CD4-positive, alpha-beta T cell treated with Interleukin-21 for 1 hour (primary cell): Measurements from ENCODE around the gene CXCR6.

ENCODE experiments used
- DNase-seq: peaks from one replicate; pipeline ENCODE4 v3.0.0-alpha.2; 2020

CXCR6 gene

DNA sequence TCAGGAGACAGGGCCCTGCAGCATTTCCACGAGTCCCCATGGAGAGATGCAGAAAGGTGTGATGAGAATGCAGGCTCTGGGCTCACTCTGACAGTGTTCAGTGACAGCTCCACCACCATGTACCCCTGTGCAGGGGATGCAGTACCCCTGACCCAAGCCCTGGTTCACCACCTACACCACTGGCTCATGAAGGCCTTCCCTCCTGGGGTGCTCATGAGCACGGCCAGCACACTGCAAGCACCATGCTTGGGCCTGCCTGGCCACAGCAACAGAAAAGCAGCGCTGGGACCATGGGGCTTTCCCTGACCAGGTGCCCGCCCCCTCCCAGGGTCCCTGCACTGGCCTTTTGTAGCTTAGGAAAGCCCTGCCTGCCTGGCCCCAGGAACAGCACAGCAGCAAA is 6.2 kb downstream of the CXCR6 start:
- DNase-seq = no peak

DNA sequence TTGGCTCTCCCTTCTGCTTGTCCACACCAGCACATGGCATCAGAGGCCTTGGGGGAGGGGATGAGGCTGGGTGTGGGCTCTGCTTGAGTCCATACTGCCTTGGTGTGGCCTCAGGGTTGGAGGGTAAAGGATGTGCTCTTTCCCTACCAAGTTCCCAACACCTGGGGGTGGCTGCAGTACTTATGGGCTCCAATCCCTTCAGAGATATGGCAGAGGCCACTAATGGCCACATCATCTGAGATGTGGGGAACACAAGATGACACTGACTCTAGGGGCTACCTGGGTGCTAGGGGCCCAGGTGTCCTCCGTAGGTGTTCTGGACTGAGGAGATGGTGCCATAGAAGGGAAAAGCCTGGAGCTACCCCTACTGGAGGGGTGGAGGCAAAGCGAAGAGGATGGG is 6.9 kb downstream of the CXCR6 start:
- DNase-seq = no peak

DNA sequence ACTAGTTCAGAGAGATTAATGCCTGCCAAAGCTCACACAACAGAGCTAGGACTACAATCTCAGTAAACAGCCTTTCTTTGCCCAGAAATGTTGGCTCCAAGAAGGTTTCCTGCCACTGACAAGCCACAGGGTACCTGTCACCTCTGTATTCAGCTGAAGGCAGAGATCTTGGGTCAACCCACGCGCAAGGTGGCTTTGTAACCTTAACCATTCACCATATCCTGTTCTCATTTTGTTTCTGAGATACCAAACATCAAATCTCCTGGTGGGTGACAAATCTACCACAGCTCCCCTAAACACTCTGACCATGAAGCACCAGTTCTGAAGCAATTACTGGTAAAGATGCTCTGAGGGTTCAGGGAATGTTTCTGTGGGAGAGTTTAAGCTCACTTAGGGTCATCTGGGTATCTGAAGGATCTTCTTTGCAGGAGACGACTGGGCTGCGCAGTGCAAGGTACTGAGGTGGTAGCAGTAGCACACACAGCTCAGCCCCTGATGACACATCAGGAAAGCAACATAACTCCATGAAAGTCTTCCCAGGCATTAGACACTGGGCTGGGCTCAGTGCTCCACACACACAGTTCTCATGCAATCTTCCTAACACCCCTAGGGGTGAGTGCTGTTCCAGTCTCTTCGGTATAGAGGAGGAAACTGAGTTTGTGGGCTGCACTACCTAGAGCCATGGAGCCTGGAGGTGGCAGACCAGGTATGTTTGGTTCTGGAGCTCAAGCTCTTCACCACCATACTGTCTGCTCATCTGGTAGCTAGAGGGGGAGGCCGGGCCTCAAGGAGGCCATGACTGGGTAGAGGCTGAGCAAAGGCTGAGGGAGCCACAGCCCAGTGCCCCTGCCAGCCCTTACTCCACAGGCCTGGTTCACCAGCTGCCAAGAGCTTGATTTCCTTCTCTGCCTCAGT is 7.7 kb downstream of the CXCR6 start:
- peak; percentile 59 for DNase-seq

DNA sequence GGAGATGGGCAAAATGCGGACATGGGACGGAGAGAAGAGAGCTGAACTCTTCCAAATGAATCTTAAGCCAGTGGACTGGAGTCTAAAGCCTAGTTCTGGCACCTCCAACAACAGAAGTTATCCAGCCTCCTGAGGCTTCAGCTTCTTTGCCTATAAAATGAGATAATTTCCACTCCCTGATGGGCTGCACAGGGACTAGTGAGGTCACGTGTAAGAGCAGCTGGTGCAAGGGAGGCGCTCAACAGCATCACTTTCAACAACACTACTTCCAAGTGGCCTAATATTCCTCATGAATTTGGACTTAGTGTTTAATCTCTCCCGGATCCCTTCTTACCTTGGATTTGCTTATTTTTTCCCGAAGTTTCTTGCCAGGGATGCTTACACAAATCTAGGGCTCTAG is 8.7 kb downstream of the CXCR6 start:
- no peak for DNase-seq

DNA sequence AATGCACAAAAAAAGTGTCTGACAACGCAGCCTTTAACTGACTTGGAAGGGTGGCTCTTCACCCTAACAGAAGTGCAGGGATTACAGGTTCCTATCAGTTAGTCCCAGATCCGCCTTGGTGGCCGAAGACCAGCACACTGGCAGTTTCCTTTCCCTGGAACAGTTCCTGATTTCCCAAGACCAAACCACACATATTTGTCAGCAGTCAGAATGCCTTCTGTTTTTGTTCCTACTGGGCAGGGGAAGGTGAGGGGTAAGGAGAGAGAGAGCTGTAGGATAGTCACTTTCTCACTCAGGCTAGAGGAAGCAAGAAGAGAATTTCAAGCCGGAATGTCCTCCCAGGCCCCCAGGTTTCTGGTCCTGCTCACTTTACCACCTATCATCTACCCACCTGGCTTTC is 9.2 kb downstream of the CXCR6 start:
- DNase-seq = no peak

DNA sequence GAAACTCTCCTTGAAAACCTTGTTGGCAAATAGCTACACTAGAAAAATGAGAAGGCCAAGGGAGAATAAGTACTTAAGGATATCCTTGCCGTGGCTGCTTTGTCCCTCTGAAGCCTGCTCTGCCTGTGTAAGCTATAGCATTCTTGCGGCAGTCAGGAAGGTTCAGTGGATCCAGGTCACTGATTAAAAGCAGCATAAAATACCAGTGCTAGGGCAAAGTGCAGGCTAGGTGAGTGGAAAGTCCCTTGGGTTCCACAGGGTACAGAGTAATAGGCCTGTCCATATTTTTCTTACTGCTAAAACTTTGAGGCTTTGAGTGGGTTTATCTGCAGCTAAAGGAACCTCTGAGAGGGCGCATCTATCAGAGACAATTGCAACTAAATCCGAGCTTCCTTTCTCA is 10.3 kb downstream of the CXCR6 start:
- no peak for DNase-seq

DNA sequence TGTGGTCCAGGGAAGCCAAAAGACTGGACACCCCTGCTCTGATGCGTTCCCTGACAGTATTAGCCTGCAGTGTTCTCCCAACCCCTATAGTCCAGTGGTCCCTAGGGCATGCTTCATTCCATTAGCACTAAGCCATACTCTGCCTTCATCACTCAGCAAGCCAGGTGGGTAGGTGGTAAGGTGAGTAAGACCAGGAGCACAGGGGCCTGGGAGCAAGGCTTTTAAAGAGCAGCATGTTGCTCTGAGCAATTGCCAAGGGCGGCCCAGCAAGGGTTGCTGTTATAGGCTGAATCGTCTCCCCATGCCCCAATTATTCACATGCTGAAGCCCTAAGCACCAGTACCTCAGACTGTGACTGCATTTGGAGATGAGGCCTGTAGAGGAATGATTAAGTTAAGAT is 11.0 kb downstream of the CXCR6 start:
- DNase-seq = no peak

DNA sequence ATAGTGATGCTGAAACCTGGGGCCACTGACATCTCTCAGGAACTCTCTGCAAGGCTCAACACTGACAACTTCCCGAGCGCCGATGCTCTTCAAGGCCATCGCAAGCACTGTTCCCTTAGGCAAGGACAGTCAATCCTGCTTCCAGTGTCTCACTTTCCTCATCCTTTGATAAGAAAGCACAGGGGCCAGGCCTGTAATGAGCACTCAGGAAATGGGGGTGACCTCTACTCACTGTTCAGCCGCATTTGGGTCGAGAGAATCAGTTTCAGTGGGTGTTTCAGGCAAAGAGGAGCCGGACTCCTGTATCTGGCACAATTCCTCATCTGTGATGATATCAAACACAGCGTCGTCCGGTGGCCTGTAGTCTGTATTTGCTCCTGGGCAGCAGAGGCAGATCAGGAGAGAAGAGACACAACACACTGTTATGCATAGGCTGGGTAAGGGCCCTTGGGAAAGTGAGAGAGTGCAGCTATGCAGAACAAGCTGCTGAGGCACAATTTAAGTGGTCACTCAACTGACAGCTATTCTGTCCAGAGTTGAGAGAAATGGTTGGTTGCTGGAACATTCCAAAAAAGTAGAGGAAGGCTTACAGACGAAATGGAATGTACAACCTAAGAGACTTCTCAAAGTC is 11.9 kb downstream of the CXCR6 start:
- DNase-seq = no peak

DNA sequence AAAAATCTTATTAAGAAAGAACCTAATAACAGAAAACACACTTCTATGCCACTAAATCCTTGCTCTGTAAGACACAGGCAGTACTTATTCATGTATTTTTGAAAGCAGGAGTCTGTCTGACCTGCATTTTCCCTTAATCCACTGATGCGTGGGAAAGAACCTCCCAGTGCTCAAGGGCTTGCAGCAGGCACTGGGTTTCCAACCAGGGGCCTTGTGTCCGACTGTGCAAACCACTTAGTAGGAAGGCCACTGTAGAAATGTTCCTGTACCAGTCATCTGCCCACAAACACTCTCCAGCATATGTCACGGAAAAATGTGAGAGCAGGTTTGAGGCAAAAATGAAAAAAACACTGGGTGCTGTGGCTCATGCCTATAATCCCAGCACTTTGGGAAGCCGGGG is 12.4 kb downstream of the CXCR6 start:
- no peak for DNase-seq

DNA sequence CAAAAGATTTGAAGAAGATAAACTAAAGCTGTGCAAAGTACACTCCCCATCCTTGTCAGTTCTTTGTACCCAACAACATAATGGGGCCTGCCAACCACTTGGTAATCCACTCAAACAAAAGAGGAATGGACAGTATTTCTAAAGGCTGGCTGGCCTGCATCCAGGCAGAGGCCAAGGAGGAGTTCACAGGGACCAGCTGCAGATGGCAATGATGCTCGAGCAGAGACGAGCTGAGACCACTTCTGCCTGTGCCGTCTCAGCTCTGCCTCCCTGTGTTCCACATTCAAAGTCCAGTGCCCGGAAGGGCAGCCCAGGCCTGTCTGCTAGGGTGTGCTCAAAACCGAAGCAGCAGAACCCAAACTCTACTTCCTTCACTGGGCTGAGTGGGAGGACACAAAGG is 14.3 kb downstream of the CXCR6 start:
- no peak for DNase-seq

DNA sequence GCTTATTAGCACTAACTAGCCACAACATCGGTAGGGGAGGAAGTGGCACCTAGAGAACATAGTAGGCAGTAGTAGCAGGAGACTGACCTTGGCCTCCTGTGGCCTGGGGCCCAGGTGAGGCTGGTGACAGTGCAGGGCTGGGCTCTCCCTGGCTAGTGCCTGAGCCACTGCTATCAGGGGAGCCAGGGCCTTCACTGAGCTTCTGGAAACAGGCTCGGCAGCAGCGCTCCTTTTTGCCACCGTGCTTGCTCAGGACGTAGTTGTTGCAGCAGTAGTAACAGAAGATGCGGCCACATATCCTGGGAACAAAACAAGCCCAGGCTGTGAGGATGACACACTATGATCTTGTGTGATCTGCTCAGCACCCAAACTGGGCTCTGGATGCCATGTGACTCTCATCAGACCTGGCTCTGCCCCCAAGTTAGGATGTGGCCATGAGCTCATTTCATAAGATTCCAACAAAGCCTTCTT is 15.1 kb downstream of the CXCR6 start:
- DNase-seq = no peak

DNA sequence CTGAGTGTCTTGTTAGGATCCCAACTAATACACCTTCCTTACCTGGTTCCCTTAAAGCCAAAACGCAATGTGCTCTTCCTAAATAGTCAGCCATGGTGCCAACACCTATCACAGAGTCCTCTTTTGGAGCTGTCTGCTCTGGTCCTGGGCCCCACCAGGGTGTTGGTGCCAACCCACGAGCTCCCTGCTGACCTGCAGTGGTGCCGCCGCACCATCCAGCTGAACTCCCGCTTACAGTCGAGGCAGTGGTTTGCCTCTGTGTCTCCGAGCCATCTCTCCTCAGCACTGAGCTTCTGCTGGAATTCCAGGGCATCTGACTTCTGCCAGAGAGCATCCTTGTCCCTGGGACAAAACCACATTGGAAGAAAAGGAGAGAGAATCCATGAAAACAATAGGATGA is 15.9 kb downstream of the CXCR6 start:
- no peak for DNase-seq

DNA sequence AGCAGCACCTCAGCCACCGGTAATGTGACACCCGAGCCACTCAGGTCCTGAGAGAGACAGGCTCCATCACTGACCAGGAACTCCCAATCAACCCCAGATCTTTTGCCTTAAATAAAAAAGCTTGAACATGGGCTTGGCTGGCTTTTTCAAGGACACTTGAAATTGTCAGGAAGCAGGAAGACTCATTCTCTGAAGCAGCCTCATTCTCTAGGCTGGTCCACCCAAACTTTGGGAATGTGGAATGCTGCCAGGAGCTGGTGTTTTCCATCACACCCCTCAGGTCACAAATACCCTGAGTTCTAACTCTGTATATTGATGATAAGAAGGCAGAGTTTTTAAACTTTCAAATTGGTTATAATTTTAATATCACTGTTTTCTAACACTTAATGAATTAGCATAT is 17.0 kb downstream of the CXCR6 start:
- no peak for DNase-seq

DNA sequence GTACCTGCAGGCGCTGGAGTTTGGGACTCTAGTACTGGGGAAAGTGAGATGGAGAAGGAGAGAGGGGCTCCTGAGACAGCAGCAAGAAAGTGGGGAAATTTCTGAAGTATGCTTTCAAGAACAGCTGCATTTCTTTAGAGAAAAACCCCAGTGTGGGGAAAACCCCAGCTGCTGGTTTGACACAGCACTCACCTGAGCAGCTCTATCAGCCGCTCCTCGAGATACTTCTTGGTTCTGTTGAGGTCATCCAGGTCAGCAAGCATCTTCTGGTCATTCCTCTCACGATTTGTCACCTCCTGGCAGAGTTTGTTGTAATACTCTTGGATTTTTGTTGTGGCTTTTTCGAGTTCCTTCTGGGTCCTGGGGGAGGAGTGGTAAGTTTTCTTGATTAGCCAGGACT is 18.8 kb downstream of the CXCR6 start:
- peak; percentile 37 for DNase-seq

DNA sequence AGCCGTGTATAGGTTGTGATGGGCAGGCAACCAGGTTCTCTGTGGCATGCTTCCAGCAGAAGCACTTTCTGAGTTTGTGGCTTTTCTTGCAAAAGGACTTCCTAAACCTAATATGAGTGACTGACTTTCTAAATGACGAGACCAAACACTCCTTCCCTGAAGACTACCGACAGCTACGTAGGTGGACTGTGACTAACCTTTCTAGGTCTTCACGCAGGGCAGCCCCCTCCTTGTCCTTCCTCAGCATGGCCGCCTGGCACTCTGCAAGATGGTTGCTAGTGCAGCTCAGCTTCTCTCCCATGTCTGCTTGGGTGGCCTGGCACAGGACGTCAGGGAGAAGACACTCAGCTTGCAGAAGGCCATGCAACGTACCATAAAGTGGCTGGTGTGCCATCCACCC is 20.9 kb downstream of the CXCR6 start:
- no peak for DNase-seq

DNA sequence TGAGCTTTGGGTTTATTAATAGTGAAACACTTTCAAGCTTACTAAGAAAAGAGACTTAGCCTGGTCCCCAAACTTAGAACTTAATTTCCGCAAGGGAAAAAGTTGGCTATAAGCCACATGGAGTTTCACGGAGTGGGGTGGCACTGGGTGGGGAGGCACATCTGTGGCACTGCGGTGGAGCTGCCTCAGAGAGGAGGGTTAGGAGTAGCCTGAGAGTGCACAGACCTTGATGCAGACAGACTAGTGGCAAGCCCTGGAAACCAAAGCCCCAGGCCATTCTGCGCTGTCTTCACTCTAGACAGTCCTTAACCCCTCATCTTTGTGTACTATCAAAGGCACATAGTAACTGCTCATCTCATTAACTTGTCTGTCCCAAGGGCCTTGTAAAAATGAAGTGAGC is 22.0 kb downstream of the CXCR6 start:
- no peak for DNase-seq

DNA sequence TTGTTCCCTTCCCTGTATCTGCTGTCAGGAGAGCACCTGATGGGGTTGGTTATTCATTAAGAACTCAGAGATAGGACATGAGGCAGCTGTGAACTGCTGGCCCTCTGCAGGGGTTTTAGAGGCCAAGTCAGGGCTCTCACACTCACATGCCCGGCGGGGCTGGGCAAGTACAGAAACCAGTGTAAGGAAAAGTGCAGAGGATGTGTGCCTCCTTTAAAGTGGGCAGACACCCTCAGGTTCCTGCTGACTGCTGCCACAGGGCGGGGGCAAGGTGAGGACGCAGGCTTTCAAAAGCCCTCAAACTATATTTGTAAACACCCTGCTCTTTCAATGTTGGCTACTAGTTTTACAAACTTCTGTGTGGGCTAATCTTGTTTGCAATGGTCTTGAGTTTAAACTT is 22.4 kb downstream of the CXCR6 start:
- DNase-seq = peak; percentile 41

DNA sequence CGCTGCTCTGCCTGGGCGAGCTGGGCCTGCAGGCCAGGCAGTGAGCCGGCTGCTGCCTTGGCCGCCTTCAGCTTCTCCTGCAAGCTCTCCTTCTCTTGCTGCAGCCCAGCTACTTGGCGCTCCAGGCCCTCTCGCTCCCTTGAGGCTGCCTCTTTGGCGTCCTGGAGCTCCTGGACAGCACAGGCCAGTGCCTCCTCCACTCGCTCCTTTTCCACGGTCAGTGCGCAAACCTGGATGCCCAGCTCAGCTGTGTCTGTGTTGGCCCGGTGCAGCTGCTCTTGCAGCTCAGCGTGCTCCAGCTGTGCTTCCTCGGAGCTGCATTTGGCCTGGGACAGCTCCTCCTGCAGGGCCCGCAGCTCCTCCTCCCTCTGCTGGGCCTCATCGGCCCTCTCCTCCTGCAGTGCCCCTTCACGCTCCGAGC is 23.1 kb downstream of the CXCR6 start:
- DNase-seq = no peak

DNA sequence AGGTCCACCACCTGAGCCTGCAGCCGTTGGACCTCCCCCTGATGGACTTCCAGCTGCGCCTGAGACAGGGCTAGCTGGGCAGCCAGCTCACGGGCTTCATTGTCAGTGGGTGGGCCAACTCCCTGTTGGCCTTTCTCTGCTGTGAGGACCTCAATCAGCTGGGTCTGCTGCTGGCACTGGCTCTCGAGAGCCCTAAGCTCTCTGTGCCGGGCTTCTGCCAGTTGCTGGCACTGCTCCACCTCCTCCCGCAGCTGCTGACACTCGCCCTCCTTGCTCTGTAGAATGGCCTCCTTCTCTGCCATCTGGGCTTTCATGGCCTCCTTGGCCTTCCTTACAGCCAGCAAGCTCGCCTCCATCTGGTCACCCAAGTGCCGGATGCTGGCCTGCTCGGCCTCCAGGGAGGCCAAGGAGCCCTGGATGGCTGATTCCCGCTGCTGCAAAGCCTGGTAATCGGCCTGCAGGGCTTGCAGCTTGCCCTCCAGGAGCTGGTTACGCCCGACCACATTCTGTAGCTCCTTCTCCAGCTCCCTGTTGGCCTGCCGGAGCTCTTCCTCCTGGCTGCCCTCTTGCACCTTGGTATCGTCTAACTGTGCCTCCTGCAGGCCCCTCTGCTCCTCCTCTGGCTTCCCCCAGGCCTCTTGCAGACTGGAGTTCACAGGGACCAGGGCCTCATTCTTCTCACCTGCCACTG is 23.8 kb downstream of the CXCR6 start:
- DNase-seq = no peak

DNA sequence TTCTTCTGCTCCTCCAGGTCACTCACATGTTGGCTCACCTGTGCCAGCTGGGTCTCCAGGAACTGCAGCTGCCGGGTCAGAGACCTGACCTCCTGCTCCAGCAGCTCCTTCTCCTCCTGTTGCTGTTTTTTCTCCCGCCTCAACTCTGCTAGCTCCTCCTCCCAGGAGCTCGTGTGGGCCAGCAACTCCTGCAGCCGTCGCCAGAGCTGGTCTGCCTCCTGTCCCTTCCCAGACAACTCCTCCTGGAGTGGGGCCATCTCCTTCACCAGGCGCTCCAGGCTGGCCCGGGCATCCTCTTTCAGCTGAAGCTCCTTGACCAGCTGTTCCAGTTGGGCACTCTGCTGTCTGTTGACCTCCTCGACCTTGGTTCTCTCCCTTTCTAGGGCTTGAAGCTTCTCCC is 24.5 kb downstream of the CXCR6 start:
- DNase-seq = no peak

DNA sequence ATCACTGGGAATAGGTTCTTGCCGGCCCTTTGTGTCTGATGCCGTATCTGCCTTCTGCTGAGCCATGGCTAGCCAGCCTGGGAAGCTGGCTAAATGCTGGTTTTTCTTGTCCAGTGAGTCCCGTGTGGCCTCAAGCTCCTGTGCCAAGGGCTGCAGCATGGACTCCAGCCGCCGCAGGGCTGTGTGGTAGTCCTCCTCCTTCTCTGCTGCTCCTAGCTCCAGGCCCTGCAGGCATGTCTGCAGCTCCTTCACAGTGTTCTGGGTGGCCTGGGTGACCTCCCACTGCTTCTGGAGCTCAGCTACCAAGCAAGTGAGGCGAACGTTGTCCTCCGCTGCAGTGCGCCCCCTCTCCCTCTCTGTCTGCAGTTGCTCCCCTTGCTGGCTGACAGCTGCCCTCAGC is 24.9 kb downstream of the CXCR6 start:
- DNase-seq = no peak

DNA sequence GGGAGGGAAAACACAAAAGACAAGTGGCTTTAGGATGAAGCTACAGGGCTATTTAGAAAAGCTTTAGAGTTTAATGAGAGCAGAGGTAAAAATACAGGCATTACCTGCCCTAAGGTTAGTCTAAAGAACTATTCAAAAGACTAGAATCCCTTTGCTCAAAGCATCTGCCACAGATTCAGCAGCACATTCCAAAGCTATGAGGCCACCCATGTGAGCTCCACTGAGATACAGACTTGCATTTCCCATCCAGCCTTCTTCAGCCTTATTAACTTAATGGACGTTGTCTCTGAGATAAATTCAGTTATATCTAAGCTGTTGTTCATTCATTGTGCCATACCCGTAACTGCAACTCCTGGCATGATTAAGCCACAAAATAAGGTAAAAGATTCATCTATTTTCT is 25.4 kb downstream of the CXCR6 start:
- no peak for DNase-seq

DNA sequence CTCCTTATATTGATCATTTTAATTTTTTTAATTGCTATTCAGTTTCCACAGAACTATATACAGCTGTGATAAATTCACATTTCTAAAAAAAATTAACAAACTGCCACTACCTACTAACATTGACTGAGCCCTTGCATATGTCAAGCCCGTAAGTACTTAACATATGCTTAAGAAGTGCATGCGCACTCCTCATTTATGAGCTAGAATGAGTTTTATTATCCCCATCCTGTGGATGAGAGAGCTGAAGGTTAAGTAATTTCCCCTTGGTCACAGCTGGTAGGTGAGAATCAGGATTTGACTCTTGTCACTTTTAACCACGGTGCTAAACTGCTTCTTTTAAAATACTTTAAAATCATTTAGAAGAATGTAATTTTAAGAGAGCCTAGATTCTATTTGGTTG is 25.9 kb downstream of the CXCR6 start:
- no peak for DNase-seq

DNA sequence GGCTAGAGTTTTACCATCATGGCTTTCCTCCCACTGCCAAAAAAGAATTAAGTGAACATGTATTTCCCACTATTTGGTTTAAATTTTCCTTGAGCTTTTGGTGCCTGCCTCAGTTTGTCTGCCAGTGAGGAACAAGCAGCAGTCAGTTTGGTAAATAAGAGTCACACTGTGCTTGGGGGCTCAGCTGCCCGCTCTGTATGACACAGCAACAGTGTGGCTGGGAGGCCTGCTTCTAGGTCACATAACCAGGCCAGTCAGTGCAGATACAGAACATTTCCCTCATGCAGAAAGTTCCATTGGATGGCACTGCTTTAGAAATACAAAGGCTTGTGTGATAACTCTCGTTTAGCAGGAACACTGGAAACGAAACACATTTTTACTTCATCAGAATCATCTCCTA is 26.7 kb downstream of the CXCR6 start:
- DNase-seq = no peak
